Common myeloid progenitor, CD34-positive (primary cell): ENCODE results near the gene SUGCT.

Experiments used
- CTCF ChIA-PET: fragments of 350-600 bp; sonication (Branson Sonifier 250); formaldehyde crosslinking; loops from one replicate; lab custom pipeline; 2021; ENCODE audit warnings: antibody characterized with exemption; lab: Charles Lee
- POLR2A ChIA-PET: fragments of 350-600 bp; sonication (Branson Sonifier 250); formaldehyde crosslinking; loops from one replicate; lab custom pipeline; 2021; ENCODE audit warnings: antibody characterized with exemption; lab: Charles Lee
- DNase-seq, 3 donors: peaks; one replicate each; pipeline versions ENCODE4 v3.0.0 to v3.0.0-alpha.2; 2013
- H3K27ac ChIP-seq, 2 experiments: 1 replicate in 1 of 2; 2 replicates in 1 of 2; pipeline ENCODE4 v1.7.0; 2013; ENCODE audit warnings: inconsistent platforms in 2 of 2, low read length in 2 of 2, mild to moderate bottlenecking in 2 of 2, low read depth in 1 of 2, moderate library complexity in 1 of 2; ENCODE audit not compliant: severe bottlenecking in 2 of 2, insufficient read depth in 1 of 2, poor library complexity in 1 of 2
- H3K27me3 ChIP-seq, 5 experiments: replicated peaks in 2 of 5; 1 replicate in 3 of 5; 2 replicates in 2 of 5; pipeline versions ENCODE4 v1.6.1 to v1.7.0; 2013; ENCODE audit warnings: low read length in 4 of 5, mild to moderate bottlenecking in 2 of 5, moderate library complexity in 2 of 5, inconsistent platforms in 1 of 5; ENCODE audit not compliant: insufficient read depth in 5 of 5, control insufficient read depth in 4 of 5
- H3K36me3 ChIP-seq, 4 experiments: 1 replicate in 2 of 4; 2 replicates in 2 of 4; pipeline versions ENCODE4 v1.6.1 to v1.7.0; 2013; ENCODE audit warnings: low read length in 3 of 4, control low read depth in 1 of 4, mild to moderate bottlenecking in 1 of 4; ENCODE audit not compliant: control insufficient read depth in 4 of 4, insufficient read depth in 4 of 4
- H3K4me1 ChIP-seq, 4 experiments: 1 replicate in 3 of 4; 2 replicates in 1 of 4; pipeline versions ENCODE4 v1.6.1 to v1.7.1; 2013; ENCODE audit warnings: low read length in 3 of 4, mild to moderate bottlenecking in 3 of 4, control low read depth in 1 of 4, inconsistent platforms in 1 of 4, moderate library complexity in 1 of 4; ENCODE audit not compliant: control insufficient read depth in 4 of 4, insufficient read depth in 4 of 4; ENCODE audit errors: control extremely low read depth in 1 of 4
- H3K4me3 ChIP-seq, 7 experiments: 1 replicate in 4 of 7; 2 replicates in 3 of 7; pipeline versions ENCODE4 v1.5.1 to v1.7.0; 2013; ENCODE audit warnings: mild to moderate bottlenecking in 7 of 7, low read length in 6 of 7, moderate library complexity in 6 of 7, inconsistent platforms in 2 of 7, low read depth in 2 of 7, control low read depth in 1 of 7; ENCODE audit not compliant: insufficient read depth in 4 of 7, control insufficient read depth in 1 of 7; ENCODE audit errors: extremely low read depth in 1 of 7
- H3K9me3 ChIP-seq, 5 experiments: 1 replicate in 4 of 5; 2 replicates in 1 of 5; pipeline versions ENCODE4 v1.6.1 to v1.7.1; 2013; ENCODE audit warnings: low read length in 4 of 5, mild to moderate bottlenecking in 2 of 5, inconsistent platforms in 1 of 5, low read depth in 1 of 5, moderate library complexity in 1 of 5; ENCODE audit not compliant: control insufficient read depth in 4 of 5, insufficient read depth in 2 of 5; ENCODE audit errors: control extremely low read depth in 1 of 5
- WGBS: methylation state at CpG from one replicate; pipeline ENCODE4 v1.1.5; 2013; ENCODE audit not compliant: insufficient coverage; 5-methylcytosine and 5-hydroxymethylcytosine counted together

SUGCT gene

GRCh38 chr7:40463446-40463845, 328.6 kb downstream of the SUGCT start:
- H3K9me3 ChIP-seq = no peaks in the 10 kb centered on the region
- no peak for DNase-seq
- no peaks in the 10 kb centered on the region for H3K4me1 ChIP-seq
- H3K36me3 ChIP-seq = no peaks in the 10 kb centered on the region
- H3K4me3 ChIP-seq = no peak overlapping the region
- H3K27me3 ChIP-seq = no peaks in the 10 kb centered on the region
- ChIA-PET POLR2A (no interaction called here), CTCF (no interaction called here)
- H3K27ac ChIP-seq = no peak overlapping the region
- 92% methylated on average over 4 of the region's 4 CpGs for WGBS

- POLR2A ChIA-PET = no interaction called here
- H3K27me3 ChIP-seq = no peaks in the 10 kb centered on the region
- no peak overlapping the region for H3K4me3 ChIP-seq
- H3K9me3 ChIP-seq = no peaks in the 10 kb centered on the region
- no peak overlapping the region for H3K27ac ChIP-seq
- 100% methylated on average over 2 of the region's 4 CpGs for WGBS
- no peaks in the 10 kb centered on the region for H3K36me3 ChIP-seq
- H3K4me1 ChIP-seq = no peaks in the 10 kb centered on the region
- DNase-seq = no peak
- CTCF ChIA-PET = interaction anchor here (0.6 to 1.0 kb wide), 2 partner anchors 10 to 1803 kb away, joined by 3 read pairs; no protein-coding TSS in a partner anchor
These were observed 334.4 kb downstream of the SUGCT start for GRCh38 chr7:40468891-40469864.

- 96% methylated on average over 6 of the region's 6 CpGs for WGBS
- DNase-seq = no peak
- Histone ChIP-seq H3K27ac (no peak overlapping the region), H3K9me3 (no peaks in the 10 kb centered on the region), H3K4me1 (no peaks in the 10 kb centered on the region), H3K27me3 (no peaks in the 10 kb centered on the region), H3K36me3 (no peaks in the 10 kb centered on the region), H3K4me3 (no peak overlapping the region)
- CTCF ChIA-PET = interaction anchor here (0.7 kb wide), 1 partner anchor 138 kb away, joined by 4 read pairs; no protein-coding TSS in a partner anchor
- POLR2A ChIA-PET = no interaction called here
These were observed 335.3 kb downstream of the SUGCT start for GRCh38 chr7:40470091-40470592.

- no peak overlapping the region for H3K27ac ChIP-seq
- CTCF ChIA-PET = interaction anchor here (0.7 kb wide), 1 partner anchor 138 kb away, joined by 4 read pairs; no protein-coding TSS in a partner anchor
- H3K4me3 ChIP-seq = no peak overlapping the region
- POLR2A ChIA-PET = no interaction called here
- H3K4me1 ChIP-seq = no peaks in the 10 kb centered on the region
- H3K36me3 ChIP-seq = no peaks in the 10 kb centered on the region
- no peaks in the 10 kb centered on the region for H3K27me3 ChIP-seq
- no peak for DNase-seq
- WGBS = 100% methylated on average over 1 of the region's 1 CpG
- H3K9me3 ChIP-seq = no peaks in the 10 kb centered on the region
These were observed 336.0 kb downstream of the SUGCT start for GRCh38 chr7:40470817-40471216.

GRCh38 chr7:40471891-40472290, 337.1 kb downstream of the SUGCT start:
- Histone ChIP-seq H3K4me3 (no peak overlapping the region), H3K9me3 (no peaks in the 10 kb centered on the region), H3K27me3 (no peaks in the 10 kb centered on the region), H3K27ac (no peak overlapping the region), H3K4me1 (no peaks in the 10 kb centered on the region), H3K36me3 (no peaks in the 10 kb centered on the region)
- WGBS = 100% methylated on average over 1 of the region's 4 CpGs
- ChIA-PET POLR2A (no interaction called here), CTCF (interaction anchor here (0.6 kb wide), 1 partner anchor 288 kb away, joined by 4 read pairs; no protein-coding TSS in a partner anchor)
- DNase-seq = no peak

- no peaks in the 10 kb centered on the region for H3K27me3 ChIP-seq
- no peaks in the 10 kb centered on the region for H3K9me3 ChIP-seq
- no peak overlapping the region for H3K27ac ChIP-seq
- no peak for DNase-seq
- CTCF ChIA-PET = no interaction called here
- WGBS = 97% methylated on average over 5 of the region's 8 CpGs
- H3K4me1 ChIP-seq = no peaks in the 10 kb centered on the region
- H3K36me3 ChIP-seq = no peaks in the 10 kb centered on the region
- POLR2A ChIA-PET = interaction anchor here (0.6 kb wide), 1 partner anchor 18 kb away, joined by 3 read pairs; no protein-coding TSS in a partner anchor
- H3K4me3 ChIP-seq = no peak overlapping the region
These were observed 340.2 kb downstream of the SUGCT start for GRCh38 chr7:40474790-40475680.
